PC-3 (cell line): ENCODE data around the gene IFNL4.

Experiments used
- CTCF ChIP-seq: fragments of 300-600 bp; sonication (generic); conservative IDR thresholded peaks from 2 replicates; pipeline ENCODE4 v1.5.1; 2017; ENCODE audit warnings: antibody characterized with exemption, low read depth, mild to moderate bottlenecking, low read length
- EZH2phosphoT487 ChIP-seq: fragments of 300-600 bp; sonication (generic); IDR thresholded peaks from 2 replicates; pipeline ENCODE4 v1.6.1; 2018; ENCODE audit warnings: mild to moderate bottlenecking, antibody characterized with exemption, low read length, borderline replicate concordance

DNA sequence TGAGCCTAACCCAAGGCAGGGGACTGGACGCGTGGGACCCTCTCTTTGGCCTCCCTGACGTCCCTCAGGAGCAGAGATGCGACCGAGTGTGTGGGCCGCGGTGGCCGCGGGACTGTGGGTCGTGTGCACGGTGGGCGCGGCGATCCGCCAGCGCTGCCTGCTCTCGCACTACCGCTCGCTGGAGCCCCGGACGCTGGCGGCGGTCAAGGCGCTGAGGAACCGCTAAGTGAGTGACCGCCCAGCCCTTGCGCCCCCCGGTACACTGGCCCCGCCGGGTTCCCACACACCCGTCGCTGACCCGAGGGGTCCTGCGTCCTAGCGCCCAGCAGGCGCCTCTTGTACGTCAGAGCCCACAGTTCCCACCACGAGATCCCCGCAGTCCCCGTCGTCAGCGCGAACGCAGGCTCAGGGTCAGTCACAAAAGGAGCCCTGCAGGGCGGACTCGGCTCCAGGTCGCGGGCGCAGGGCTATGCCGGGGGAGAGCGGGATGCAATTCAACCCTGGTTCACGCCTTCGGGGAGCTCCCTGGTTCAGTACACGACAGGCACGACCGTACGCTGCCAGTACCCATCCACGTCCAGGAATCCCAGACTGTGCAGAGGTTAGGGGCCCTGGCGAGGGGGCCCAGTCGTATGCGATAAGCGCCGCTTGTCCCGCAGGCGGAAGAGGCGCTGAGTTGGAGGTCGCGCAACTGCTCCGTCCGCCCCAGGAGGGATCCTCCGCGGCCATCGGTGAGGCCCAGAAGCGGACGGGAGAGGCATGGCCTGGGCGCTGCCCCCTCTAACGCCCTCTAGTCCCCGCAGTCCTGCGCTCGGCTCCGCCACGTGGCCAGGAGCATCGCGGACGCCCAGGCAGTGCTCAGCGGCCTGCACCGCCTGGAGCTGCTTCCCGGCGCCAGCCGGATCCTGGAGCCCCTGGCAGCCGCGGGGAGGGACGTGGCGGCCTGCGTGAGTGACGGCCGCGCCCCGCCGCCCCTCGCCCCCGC is 15.9 kb upstream of the IFNL4 start:
- TF ChIP-seq CTCF (no peak), EZH2phosphoT487 (no peak)
